Psoas muscle (tissue), 8 donors: ENCODE results near the gene SGF29. TPM values are rescaled to one million over a fixed set of nuclear protein-coding genes. Genes with fewer than 3 reads are reported as not detected.

Experiments used
- ATAC-seq, 4 donors: fragments of 200-7000 bp; cut with Tn5 transposase; one replicate each; pipeline ENCODE4 v1.9.1; 2020; ENCODE audit warnings: moderate library complexity in 3 of 4, mild to moderate bottlenecking in 2 of 4
- DNase-seq, 2 donors: peaks; one replicate each; pipeline ENCODE4 v3.0.0-alpha.2; 2020
- H3K27ac ChIP-seq: fragments of 200-600 bp; one replicate; pipeline ENCODE4 v1.8.0; 2022
- H3K27me3 ChIP-seq, 3 donors: fragments of 200-600 bp in 1 of 3; one replicate each; pipeline versions ENCODE4 v1.6.1 to v1.8.0; 2013 to 2022; ENCODE audit warnings: low read length in 2 of 3, mild to moderate bottlenecking in 2 of 3, moderate library complexity in 1 of 3; ENCODE audit not compliant: insufficient read depth in 3 of 3
- H3K36me3 ChIP-seq, 2 donors: fragments of 200-600 bp in 1 of 2; one replicate each; pipeline versions ENCODE4 v1.6.1 to v1.8.0; 2013 to 2022; ENCODE audit warnings: low read depth in 1 of 2, mild to moderate bottlenecking in 1 of 2, moderate library complexity in 1 of 2; ENCODE audit not compliant: insufficient read depth in 1 of 2
- H3K4me1 ChIP-seq: fragments of 200-600 bp; one replicate; pipeline ENCODE4 v1.8.0; 2022
- H3K4me3 ChIP-seq: fragments of 200-600 bp; one replicate; pipeline ENCODE4 v1.8.0; 2022; ENCODE audit warnings: mild to moderate bottlenecking
- H3K9me3 ChIP-seq: fragments of 200-600 bp; one replicate; pipeline ENCODE4 v1.8.0; 2022
- CTCF ChIP-seq: fragments of 200-600 bp; IDR thresholded peaks from one replicate; pipeline ENCODE4 v1.8.0; 2022; ENCODE audit warnings: antibody characterized with exemption
- WGBS, 3 donors: extraction: QIAGEN DNeasy Blood & Tissue Kit; methylation state at CpG; one replicate each; pipeline versions ENCODE4 v1.1.6 to v1.1.7; 2013; 5-methylcytosine and 5-hydroxymethylcytosine counted together
- intact Hi-C, 2 donors: fragments of 100-400 bp; cut with DNase I; formaldehyde crosslinking; loops; one replicate each; pipeline versions ENCODE4 v1.11.0 to v1.14.2; 2022
- polyA plus RNA-seq, 3 donors: library from polyadenylated mRNA; stranded (reverse); fragments of 200-250 nt; gene quantifications; one replicate each; pipeline ENCODE4 v1.2.3, GENCODE V29; 2013
- total RNA-seq, 4 donors: library from RNA; stranded (reverse); fragmentation: NEBNext Ultra II Directional in 2 of 4; extraction: Animal tissue kit (Norgen Biotek cat#: 25700) in 2 of 4; gene quantifications; one replicate each; pipeline versions ENCODE4 v1.2.1 to v1.2.4, GENCODE V29; 2021 to 2023
- donor health status: healthy with polysubstance abuse.
- donor health status: DM: no; HTN: no; CAD: no; lungs with moderate emphysema.
- donor health status: Bipolar disorder and iron deficiency.
- donor health status: healthy.
- donor health status: DM: yes; HTN: yes; CAD: no.
- donor health status: DM: no; HTN: no; CAD: no.
- donor health status: DM: no; HTN: no; CAD: no.
- donor health status: DM: yes; HTN: yes; CAD: no.

Gene SGF29
- total and polyA plus RNA-seq, 7 donors, result 20.5 to 48.3 (median 28.0) TPM

DNA sequence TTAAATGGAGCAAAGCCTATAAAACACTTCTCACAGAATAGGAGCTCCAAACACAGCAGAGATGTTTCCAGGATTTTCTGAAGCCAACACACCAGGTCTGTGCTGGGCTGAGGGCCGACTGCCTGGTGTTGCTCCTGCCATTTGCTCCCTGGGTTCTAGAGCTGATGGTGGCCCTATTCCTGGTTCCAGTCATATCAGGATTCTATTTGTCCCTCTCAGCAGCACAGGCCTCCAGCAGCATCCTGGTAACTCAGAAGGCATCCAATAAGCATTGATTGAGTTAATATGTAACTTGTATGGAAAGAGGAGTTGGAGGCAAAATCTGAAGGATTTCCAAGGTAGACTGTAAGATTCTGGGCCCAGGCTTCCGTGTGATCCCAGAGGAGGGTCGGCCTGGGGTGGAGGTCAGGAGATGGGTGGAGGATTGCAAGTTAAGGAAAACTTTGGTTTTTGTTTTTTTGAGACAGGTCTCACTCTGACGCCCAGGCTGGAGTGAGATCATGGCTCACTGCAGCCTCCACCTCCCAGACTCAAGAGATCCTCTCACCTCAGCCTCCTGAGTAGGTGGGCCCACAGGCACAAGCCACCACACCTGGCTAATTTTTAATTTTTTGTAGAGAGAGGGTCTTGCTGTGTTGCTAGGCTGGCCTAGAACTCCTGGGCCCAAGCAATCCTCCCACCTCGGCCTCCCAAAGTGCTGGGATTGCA, 20.6 kb upstream of the SGF29 start:
- no peak for DNase-seq
- intact Hi-C loops, result no loop called here
- Histone ChIP-seq H3K9me3 (no peaks in the 10 kb centered on the region), H3K27me3 (no peaks in the 10 kb centered on the region), H3K36me3 (peaks cover 0 to 6% of the 10 kb centered on the region in 2 donors), H3K4me3 (no peak overlapping the region), H3K4me1 (peaks cover 17% of the 10 kb centered on the region), H3K27ac (peak overlapping the region; percentile 97)
- no peak for ATAC-seq
- 80 to 89% (median 82%) methylated on average over 5 of the region's 5 CpGs for WGBS, 3 donors
- TF ChIP-seq CTCF, result no peak

- Histone ChIP-seq H3K4me1 (peaks cover 24% of the 10 kb centered on the region), H3K27me3 (no peaks in the 10 kb centered on the region), H3K4me3 (peak overlapping the region; percentile 26), H3K27ac (peak overlapping the region; percentile 97), H3K36me3 (peaks cover 0 to 6% of the 10 kb centered on the region in 2 donors), H3K9me3 (no peaks in the 10 kb centered on the region)
- DNase-seq, result peak; percentile 61 to 76
- WGBS, 3 donors, result 47 to 64% (median 48%) methylated on average over 5 of the region's 5 CpGs
- intact Hi-C loops, result loop anchor here in 1 of 2 donors (5.0 kb wide), 1 partner anchor 42 kb away; the partner anchor contains the start of genes APOBR and CLN3
- no peak for TF ChIP-seq CTCF
- ATAC-seq, result peak; percentile 41 to 76 (median 59)
Measured at GRCh38 chr16:28534542-28535373, 19.0 kb upstream of the SGF29 start.

GRCh38 chr16:28537076-28537475, 16.6 kb upstream of the SGF29 start:
- peak overlapping the region; percentile 97 for H3K27ac ChIP-seq
- TF ChIP-seq CTCF, result no peak
- DNase-seq (no peak), ATAC-seq (no peak)
- H3K9me3 ChIP-seq, result no peaks in the 10 kb centered on the region
- peaks cover 25% of the 10 kb centered on the region for H3K4me1 ChIP-seq
- 57 to 74% (median 59%) methylated on average over 6 of the region's 6 CpGs for WGBS, 3 donors
- intact Hi-C loops, result loop anchor here in 1 of 2 donors (5.0 kb wide), 1 partner anchor 45 kb away; the partner anchor contains the start of genes APOBR and CLN3
- no peaks in the 10 kb centered on the region for H3K27me3 ChIP-seq
- peak overlapping the region; percentile 73 for H3K4me3 ChIP-seq
- H3K36me3 ChIP-seq, result peaks cover 0 to 6% of the 10 kb centered on the region in 2 donors

DNA sequence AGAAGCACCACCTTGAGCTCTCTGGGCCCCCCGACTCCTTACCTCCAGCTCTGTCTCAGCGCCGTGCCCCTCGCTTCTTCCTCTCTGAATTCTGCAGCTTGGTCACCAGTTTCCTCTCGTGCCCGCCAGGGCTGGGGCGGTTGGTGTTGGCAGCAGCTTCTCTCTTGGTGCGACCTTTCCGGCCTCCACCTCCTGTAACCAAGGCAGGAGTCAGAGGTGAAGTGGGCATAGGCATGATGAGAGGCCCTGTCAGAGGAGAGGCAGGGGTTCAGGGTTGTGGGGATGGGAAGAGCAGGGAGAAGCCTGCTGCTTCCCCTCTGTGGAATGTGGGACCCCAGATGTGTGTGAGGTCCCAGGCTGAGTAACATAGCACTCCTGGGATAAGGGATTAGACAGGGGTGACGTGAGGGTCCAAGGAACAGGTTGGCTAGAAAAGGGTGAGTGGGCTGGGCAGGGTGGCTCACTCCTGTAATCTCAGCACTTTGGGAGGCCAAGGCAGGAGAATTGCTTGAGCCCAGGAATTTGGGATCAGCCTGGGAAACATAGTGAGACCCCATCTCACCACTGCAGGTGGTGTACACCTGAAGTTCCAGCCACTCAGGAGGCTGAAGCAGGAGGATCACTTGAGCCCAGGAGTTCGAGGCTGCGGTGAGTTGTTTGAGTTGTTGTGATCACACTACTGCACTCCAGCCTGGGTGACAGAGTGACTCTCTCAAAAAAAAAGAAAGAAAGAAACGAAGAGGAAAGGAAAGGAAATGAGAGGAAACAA, 15.6 kb upstream of the SGF29 start:
- peaks cover 29% of the 10 kb centered on the region for H3K4me1 ChIP-seq
- H3K36me3 ChIP-seq, result peaks cover 0 to 6% of the 10 kb centered on the region in 2 donors
- no peaks in the 10 kb centered on the region for H3K9me3 ChIP-seq
- 76 to 86% (median 82%) methylated on average over 13 of the region's 13 CpGs for WGBS, 3 donors
- intact Hi-C loops, result loop anchor here in 1 of 2 donors (5.0 kb wide), 1 partner anchor 46 kb away; the partner anchor contains the start of genes APOBR and CLN3
- peak in 1 of 4 donors; percentile 4 for ATAC-seq
- H3K4me3 ChIP-seq, result peak overlapping the region; percentile 73
- DNase-seq, result peak; percentile 30 to 61
- TF ChIP-seq CTCF, result no peak
- H3K27me3 ChIP-seq, result no peaks in the 10 kb centered on the region
- peak overlapping the region; percentile 97 for H3K27ac ChIP-seq
